Measurements from ENCODE around the gene GALNT12.

GALNT12 gene

GRCh38 chr9:98781588-98782383 lies 25.7 kb upstream of the GALNT12 start:
- no peaks in the 10 kb centered on the region for H4K20me1 ChIP-seq (ENCODE audit: insufficient read depth, low read length)
- no peak overlapping the region for H3K27ac ChIP-seq (ENCODE audit: low read depth, low read length, poor library complexity, severe bottlenecking)
- no peak overlapping the region for H3K4me2 ChIP-seq (ENCODE audit: low read length)
- no peaks in the 10 kb centered on the region for H3K9me2 ChIP-seq (ENCODE audit: low read depth, low read length)
- H3K9me3 ChIP-seq (ENCODE audit: low read length), result no peaks in the 10 kb centered on the region
- H3F3A ChIP-seq (ENCODE audit: insufficient read depth, low read length), result no peaks in the 10 kb centered on the region
- H3K9ac ChIP-seq (ENCODE audit: low read length), result no peak overlapping the region
- H3K36me3 ChIP-seq (ENCODE audit: insufficient read depth, low read length), result peaks cover 21% of the 10 kb centered on the region
- H2AFZ ChIP-seq (ENCODE audit: low read length), result no peak overlapping the region
- H3K4me3 ChIP-seq (ENCODE audit: low read depth, low read length, poor library complexity, severe bottlenecking), result no peak overlapping the region
- H3K27me3 ChIP-seq (ENCODE audit: insufficient read depth, low read length), result no peaks in the 10 kb centered on the region
- no peak for TF ChIP-seq EZH2 (IDR thresholded peaks at IDR 0.05; ENCODE audit: borderline replicate concordance, low read length)
- TF ChIP-seq, protein P1, sequence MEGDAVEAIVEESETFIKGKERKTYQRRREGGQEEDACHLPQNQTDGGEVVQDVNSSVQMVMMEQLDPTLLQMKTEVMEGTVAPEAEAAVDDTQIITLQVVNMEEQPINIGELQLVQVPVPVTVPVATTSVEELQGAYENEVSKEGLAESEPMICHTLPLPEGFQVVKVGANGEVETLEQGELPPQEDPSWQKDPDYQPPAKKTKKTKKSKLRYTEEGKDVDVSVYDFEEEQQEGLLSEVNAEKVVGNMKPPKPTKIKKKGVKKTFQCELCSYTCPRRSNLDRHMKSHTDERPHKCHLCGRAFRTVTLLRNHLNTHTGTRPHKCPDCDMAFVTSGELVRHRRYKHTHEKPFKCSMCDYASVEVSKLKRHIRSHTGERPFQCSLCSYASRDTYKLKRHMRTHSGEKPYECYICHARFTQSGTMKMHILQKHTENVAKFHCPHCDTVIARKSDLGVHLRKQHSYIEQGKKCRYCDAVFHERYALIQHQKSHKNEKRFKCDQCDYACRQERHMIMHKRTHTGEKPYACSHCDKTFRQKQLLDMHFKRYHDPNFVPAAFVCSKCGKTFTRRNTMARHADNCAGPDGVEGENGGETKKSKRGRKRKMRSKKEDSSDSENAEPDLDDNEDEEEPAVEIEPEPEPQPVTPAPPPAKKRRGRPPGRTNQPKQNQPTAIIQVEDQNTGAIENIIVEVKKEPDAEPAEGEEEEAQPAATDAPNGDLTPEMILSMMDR (IDR thresholded peaks at IDR 0.05; ENCODE audit: low read length), result no peak
- no peaks in the 10 kb centered on the region for H3K79me2 ChIP-seq (ENCODE audit: insufficient read depth, low read length)
- no peaks in the 10 kb centered on the region for H3K4me1 ChIP-seq (ENCODE audit: insufficient read depth, low read length, severe bottlenecking)

- Histone ChIP-seq H3K36me3 (ENCODE audit: insufficient read depth, low read length) (peaks cover 26% of the 10 kb centered on the region), H3K9me2 (ENCODE audit: low read depth, low read length) (no peaks in the 10 kb centered on the region), H3K4me2 (ENCODE audit: low read length) (no peak overlapping the region), H3K9ac (ENCODE audit: low read length) (no peak overlapping the region), H3K4me1 (ENCODE audit: insufficient read depth, low read length, severe bottlenecking) (no peaks in the 10 kb centered on the region), H3K27ac (ENCODE audit: low read depth, low read length, poor library complexity, severe bottlenecking) (no peak overlapping the region), H3F3A (ENCODE audit: insufficient read depth, low read length) (no peaks in the 10 kb centered on the region), H3K9me3 (ENCODE audit: low read length) (no peaks in the 10 kb centered on the region), H3K4me3 (ENCODE audit: low read depth, low read length, poor library complexity, severe bottlenecking) (no peak overlapping the region), H3K79me2 (ENCODE audit: insufficient read depth, low read length) (no peaks in the 10 kb centered on the region), H2AFZ (ENCODE audit: low read length) (no peak overlapping the region), H4K20me1 (ENCODE audit: insufficient read depth, low read length) (no peaks in the 10 kb centered on the region), H3K27me3 (ENCODE audit: insufficient read depth, low read length) (no peaks in the 10 kb centered on the region)
- TF ChIP-seq, protein P1 (IDR thresholded peaks at IDR 0.05; ENCODE audit: low read length), result no peak
- no peak for TF ChIP-seq EZH2 (IDR thresholded peaks at IDR 0.05; ENCODE audit: borderline replicate concordance, low read length)
Observed at GRCh38 chr9:98783518-98784226, 23.8 kb upstream of the GALNT12 start.

GRCh38 chr9:98784831-98785806 lies 22.4 kb upstream of the GALNT12 start:
- TF ChIP-seq, protein P1 (IDR thresholded peaks at IDR 0.05; ENCODE audit: low read length), result no peak
- no peak for TF ChIP-seq EZH2 (IDR thresholded peaks at IDR 0.05; ENCODE audit: borderline replicate concordance, low read length)
- Histone ChIP-seq H3K36me3 (ENCODE audit: insufficient read depth, low read length) (peaks cover 40% of the 10 kb centered on the region), H3K4me1 (ENCODE audit: insufficient read depth, low read length, severe bottlenecking) (no peaks in the 10 kb centered on the region), H3K9me3 (ENCODE audit: low read length) (no peaks in the 10 kb centered on the region), H4K20me1 (ENCODE audit: insufficient read depth, low read length) (no peaks in the 10 kb centered on the region), H3K4me3 (ENCODE audit: low read depth, low read length, poor library complexity, severe bottlenecking) (no peak overlapping the region), H3K9me2 (ENCODE audit: low read depth, low read length) (no peaks in the 10 kb centered on the region), H2AFZ (ENCODE audit: low read length) (no peak overlapping the region), H3K79me2 (ENCODE audit: insufficient read depth, low read length) (no peaks in the 10 kb centered on the region), H3K9ac (ENCODE audit: low read length) (no peak overlapping the region), H3K27me3 (ENCODE audit: insufficient read depth, low read length) (no peaks in the 10 kb centered on the region), H3K4me2 (ENCODE audit: low read length) (no peak overlapping the region), H3K27ac (ENCODE audit: low read depth, low read length, poor library complexity, severe bottlenecking) (no peak overlapping the region), H3F3A (ENCODE audit: insufficient read depth, low read length) (no peaks in the 10 kb centered on the region)
